Ovary (tissue), 9 donors: ENCODE measurements around the gene SHISA4. TPM values are rescaled to one million over a fixed set of nuclear protein-coding genes. Genes with fewer than 3 reads are reported as not detected.
A peak's percentile ranks its signal among the peaks of the same experiment; 100 is the strongest.
"Not testable (repeated sequence)": the region's sequence is repeated elsewhere in the genome, so short reads cannot be mapped to it uniquely, and the experiment has no call there.

ENCODE experiments used
- DNase-seq, 5 donors: peaks; one replicate each; pipeline ENCODE4 v3.0.0-alpha.2; 2019 to 2020
- H3K27ac ChIP-seq, 2 donors: fragments of 200-600 bp; one replicate each; pipeline versions ENCODE4 v1.5.1 to v1.8.0; 2019 to 2022
- H3K27me3 ChIP-seq: fragments of 200-600 bp; one replicate; pipeline ENCODE4 v1.8.0; 2022
- H3K36me3 ChIP-seq: fragments of 200-600 bp; sonication (generic); one replicate; pipeline ENCODE4 v1.5.1; 2019
- H3K4me1 ChIP-seq: one replicate; pipeline ENCODE4 v1.8.1; 2013; ENCODE audit warnings: mild to moderate bottlenecking, moderate library complexity; ENCODE audit not compliant: insufficient read depth
- H3K4me3 ChIP-seq: fragments of 200-600 bp; sonication (generic); one replicate; pipeline ENCODE4 v1.5.1; 2017
- H3K9me3 ChIP-seq, 2 donors: fragments of 200-600 bp in 1 of 2; sonication (generic) in 1 of 2; one replicate each; pipeline versions ENCODE4 v1.5.1 to v1.8.1; 2013 to 2019; ENCODE audit warnings: mild to moderate bottlenecking in 1 of 2, moderate library complexity in 1 of 2
- EP300 ChIP-seq: sonication (generic); formaldehyde crosslinking; IDR thresholded peaks from one replicate; pipeline ENCODE4 v1.6.1; 2017; ENCODE audit warnings: antibody characterized with exemption
- POLR2A ChIP-seq: fragments of 450-650 bp; IDR thresholded peaks from one replicate; pipeline ENCODE4 v1.6.1; 2017; ENCODE audit warnings: antibody characterized with exemption, mild to moderate bottlenecking, moderate library complexity
- WGBS, 3 donors: extraction: QIAGEN DNeasy Blood & Tissue Kit in 1 of 3; methylation state at CpG; one replicate each; pipeline versions ENCODE4 v1.1.5 to v1.1.7; 2013 to 2017; 5-methylcytosine and 5-hydroxymethylcytosine counted together
- intact Hi-C, 4 donors: fragments of 100-400 bp; cut with DNase I; formaldehyde crosslinking; loops; one replicate each; pipeline versions ENCODE4 v1.11.0 to v1.15.1; 2022 to 2023
- polyA plus RNA-seq, 2 donors: library from polyadenylated mRNA; stranded (reverse); fragments of 200-250 nt in 1 of 2; fragments of 350-450 nt in 1 of 2; fragmentation: Illumina TruSeq in 1 of 2; extraction: RNeasy Lipid Tissue Mini Kit (QIAGEN cat#74804) in 1 of 2; gene quantifications; one replicate each; pipeline ENCODE4 v1.2.3, GENCODE V29; 2013 to 2014
- total RNA-seq, 7 donors: library from RNA; depleted of rRNA in 2 of 7; stranded (reverse); fragments of >200 nt in 2 of 7; fragmentation: NEBNext Ultra II Directional in 3 of 7; extraction: Animal tissue kit (Norgen Biotek cat#: 25700) in 3 of 7; gene quantifications; one replicate each; pipeline versions ENCODE4 v1.1.0 to v1.2.4, GENCODE V29; 2016 to 2023
- TF ChIP-seq, protein P1 (sequence below), 3 donors: fragments of 450-650 bp in 2 of 3; fragments of 200-600 bp in 1 of 3; IDR thresholded peaks; one replicate each; pipeline versions ENCODE4 v1.5.1 to v1.8.0; 2016 to 2022; ENCODE audit warnings: antibody characterized with exemption in 3 of 3, mild to moderate bottlenecking in 1 of 3
- donor health status: DM: no; HTN: no; CAD: no; lungs with moderate emphysema.
- donor health status: DM: no; HTN: no; CAD: no.
- donor health status: Bipolar disorder and iron deficiency.
- donor health status: DM: yes; HTN: yes; CAD: no.
- donor health status: DM: no; HTN: no; CAD: no.
- donor health status: DM: yes; HTN: yes; CAD: no.

SHISA4 gene
- total and polyA plus RNA-seq, 9 donors: 11.3 to 37.9 (median 26.4) TPM

DNA sequence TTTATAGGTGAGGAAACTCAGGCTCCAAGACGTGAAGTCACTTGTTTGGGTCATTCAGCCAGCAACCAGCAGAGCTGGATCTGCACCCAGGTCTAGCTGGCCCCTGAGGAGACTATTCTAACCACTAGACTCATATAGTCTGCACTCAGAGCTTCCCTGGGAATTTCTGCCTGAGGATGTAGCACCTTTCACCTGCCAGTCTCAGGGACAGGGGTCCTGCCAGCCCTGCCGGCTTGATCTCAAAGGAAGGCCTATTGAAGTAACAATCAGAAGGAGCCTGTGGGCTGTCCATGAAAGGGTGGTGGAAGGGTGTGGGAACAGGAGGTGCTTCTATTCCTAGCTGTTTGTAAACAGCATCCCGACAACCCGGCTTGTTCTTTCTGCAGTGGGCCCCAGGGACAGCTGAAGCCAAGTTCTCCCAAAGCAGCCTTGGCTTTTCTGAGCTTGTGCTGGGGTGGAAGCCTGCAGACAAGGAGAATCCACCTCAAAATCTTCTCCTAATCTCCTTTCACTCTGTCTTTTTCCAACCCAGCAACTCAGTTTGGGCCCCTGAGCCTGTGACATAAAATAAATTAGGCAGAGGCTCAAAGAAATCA, 49.8 kb downstream of the SHISA4 start:
- 35 to 43% (median 42%) methylated on average over 4 of the region's 4 CpGs for WGBS, 3 donors
- Histone ChIP-seq H3K4me1 (peaks cover 19% of the 10 kb centered on the region), H3K9me3 (no peaks in the 10 kb centered on the region), H3K36me3 (no peaks in the 10 kb centered on the region), H3K4me3 (peak overlapping the region; percentile 8), H3K27ac (peak overlapping the region in 1 of 2 donors; percentile 33), H3K27me3 (no peaks in the 10 kb centered on the region)
- DNase-seq: no peak
- TF ChIP-seq EP300 (no peak), POLR2A (no peak)
- TF ChIP-seq, protein P1, sequence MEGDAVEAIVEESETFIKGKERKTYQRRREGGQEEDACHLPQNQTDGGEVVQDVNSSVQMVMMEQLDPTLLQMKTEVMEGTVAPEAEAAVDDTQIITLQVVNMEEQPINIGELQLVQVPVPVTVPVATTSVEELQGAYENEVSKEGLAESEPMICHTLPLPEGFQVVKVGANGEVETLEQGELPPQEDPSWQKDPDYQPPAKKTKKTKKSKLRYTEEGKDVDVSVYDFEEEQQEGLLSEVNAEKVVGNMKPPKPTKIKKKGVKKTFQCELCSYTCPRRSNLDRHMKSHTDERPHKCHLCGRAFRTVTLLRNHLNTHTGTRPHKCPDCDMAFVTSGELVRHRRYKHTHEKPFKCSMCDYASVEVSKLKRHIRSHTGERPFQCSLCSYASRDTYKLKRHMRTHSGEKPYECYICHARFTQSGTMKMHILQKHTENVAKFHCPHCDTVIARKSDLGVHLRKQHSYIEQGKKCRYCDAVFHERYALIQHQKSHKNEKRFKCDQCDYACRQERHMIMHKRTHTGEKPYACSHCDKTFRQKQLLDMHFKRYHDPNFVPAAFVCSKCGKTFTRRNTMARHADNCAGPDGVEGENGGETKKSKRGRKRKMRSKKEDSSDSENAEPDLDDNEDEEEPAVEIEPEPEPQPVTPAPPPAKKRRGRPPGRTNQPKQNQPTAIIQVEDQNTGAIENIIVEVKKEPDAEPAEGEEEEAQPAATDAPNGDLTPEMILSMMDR (IDR thresholded peaks at IDR 0.05): no peak
- intact Hi-C loops: no loop called here

DNA sequence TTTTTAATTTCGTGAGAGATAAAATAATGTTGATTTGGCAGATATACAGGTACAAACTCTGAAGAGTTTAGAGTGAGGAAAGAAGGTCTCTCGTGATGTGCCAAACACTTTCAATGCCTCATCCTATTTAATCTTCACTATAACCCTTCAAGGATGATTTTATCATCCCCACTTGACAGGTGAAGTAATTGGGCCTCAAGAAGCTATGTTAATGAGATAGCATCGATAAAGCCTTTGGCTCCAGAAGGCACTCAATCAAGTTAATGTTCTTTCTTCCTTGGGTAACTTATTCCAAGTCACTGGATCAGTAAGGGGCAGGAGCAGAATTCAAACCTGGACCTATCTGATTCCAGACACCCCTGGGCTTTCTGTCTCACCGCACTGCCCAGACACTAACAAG, 50.5 kb downstream of the SHISA4 start:
- no peak for TF ChIP-seq EP300
- TF ChIP-seq POLR2A: no peak
- TF ChIP-seq, protein P1 (IDR thresholded peaks at IDR 0.05): no peak
- WGBS, 3 donors: 30 to 49% (median 41%) methylated on average over 4 of the region's 4 CpGs
- Histone ChIP-seq H3K36me3 (no peaks in the 10 kb centered on the region), H3K4me3 (peak overlapping the region; percentile 8), H3K4me1 (peaks cover 17% of the 10 kb centered on the region), H3K9me3 (no peaks in the 10 kb centered on the region), H3K27me3 (no peaks in the 10 kb centered on the region), H3K27ac (peak overlapping the region in 1 of 2 donors; percentile 33)
- intact Hi-C loops: no loop called here
- no peak for DNase-seq

DNA sequence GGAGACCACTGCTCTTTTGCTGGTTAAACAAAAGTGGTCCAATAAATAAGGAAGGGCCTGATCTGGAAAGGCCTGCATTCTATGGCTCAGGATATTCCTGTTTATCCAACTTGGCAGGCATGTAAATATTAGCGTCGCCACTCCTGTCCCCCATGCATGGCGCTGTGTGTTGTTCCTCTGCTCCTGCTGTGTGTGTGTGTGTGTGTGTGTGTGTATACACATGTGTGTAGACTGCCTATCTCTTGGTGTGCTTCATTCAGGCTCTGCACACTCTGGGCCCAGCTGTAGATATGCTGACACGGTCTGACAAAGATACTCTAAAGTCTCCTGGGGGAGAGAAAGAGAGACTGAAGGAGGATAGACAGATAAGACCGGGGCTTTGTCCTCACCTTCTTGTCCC, 50.9 kb downstream of the SHISA4 start:
- Histone ChIP-seq H3K4me3 (peak overlapping the region; percentile 10), H3K27ac (peak overlapping the region in 1 of 2 donors; percentile 33), H3K4me1 (peaks cover 15% of the 10 kb centered on the region), H3K9me3 (no peaks in the 10 kb centered on the region), H3K27me3 (no peaks in the 10 kb centered on the region), H3K36me3 (no peaks in the 10 kb centered on the region)
- TF ChIP-seq, protein P1 (IDR thresholded peaks at IDR 0.05): no peak
- DNase-seq: no peak
- 61 to 77% (median 68%) methylated on average over 5 of the region's 5 CpGs for WGBS, 3 donors
- intact Hi-C loops: no loop called here

DNA sequence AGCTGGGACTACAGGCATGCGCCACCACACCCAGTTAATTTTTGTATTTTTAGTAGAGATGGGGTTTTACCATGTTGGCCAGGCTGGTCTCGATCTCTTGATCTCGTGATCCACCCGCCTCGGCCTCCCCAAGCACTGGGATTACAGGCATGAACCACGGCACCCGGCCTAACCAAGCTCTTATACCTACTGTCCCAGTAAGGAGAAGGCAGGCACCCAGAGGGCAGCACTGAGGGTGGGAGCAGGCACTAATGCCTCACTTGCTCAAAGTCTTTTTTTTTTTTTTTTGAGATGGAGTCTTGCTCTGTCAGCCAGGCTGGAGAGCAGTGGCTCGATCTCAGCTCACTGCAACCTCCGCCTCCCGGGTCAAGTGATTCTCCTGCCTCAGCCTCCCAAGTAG, 51.6 kb downstream of the SHISA4 start:
- intact Hi-C loops: loop anchor here in 2 of 4 donors (5.0 kb wide), 2 partner anchors 33 to 43 kb away; no protein-coding TSS in a partner anchor
- not testable (repeated sequence) for H3K36me3 ChIP-seq
- WGBS, 3 donors: 87 to 95% (median 93%) methylated on average over 10 of the region's 10 CpGs

DNA sequence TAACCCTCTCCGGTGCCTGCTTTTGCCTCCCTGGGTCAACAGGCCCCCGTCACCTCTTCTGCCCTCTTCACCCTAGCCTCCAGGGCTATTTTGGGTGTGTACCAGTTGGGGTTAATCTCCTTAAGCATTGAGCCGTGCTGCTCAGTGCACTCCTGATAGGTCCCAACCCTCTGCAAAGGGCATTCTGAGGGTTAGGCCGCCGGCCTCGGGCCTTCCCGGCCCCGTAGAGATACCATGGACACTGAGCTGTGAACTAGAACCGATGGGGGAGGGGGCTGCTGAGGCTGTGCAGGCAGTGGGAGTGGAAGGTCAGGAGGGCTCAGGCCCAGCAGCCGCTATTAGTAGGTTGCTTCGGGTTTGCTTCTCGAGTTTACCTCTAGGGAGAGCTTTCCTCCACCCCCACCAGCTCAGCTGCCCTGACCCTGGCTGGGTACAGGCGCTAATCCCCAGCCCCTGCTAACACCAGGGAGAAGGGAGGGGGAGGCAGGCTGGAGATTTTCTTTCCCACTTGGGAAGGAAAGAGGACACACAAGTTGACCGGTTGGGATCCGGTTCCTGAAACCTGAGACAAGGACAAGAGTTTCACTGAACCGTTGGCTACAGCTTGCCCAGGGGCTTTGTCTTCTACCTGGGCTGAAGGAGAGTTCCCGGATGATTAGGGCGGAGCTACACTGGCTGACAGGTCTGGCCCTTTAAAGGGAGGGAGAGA, 52.9 kb downstream of the SHISA4 start:
- peak overlapping the region; percentile 75 for H3K4me3 ChIP-seq
- intact Hi-C loops: loop anchor here in 2 of 4 donors (5.0 kb wide), 2 partner anchors 34 to 44 kb away; no protein-coding TSS in a partner anchor
- WGBS, 3 donors: 20 to 28% (median 26%) methylated on average over 18 of the region's 18 CpGs
- TF ChIP-seq POLR2A (no peak), EP300 (no peak)
- TF ChIP-seq, protein P1 (IDR thresholded peaks at IDR 0.05): no peak
- no peaks in the 10 kb centered on the region for H3K27me3 ChIP-seq
- no peaks in the 10 kb centered on the region for H3K9me3 ChIP-seq
- DNase-seq: peak in 2 of 5 donors; percentile 51 to 60
- peak overlapping the region in 1 of 2 donors; percentile 26 for H3K27ac ChIP-seq
- H3K36me3 ChIP-seq: no peaks in the 10 kb centered on the region
- H3K4me1 ChIP-seq: peaks cover 14% of the 10 kb centered on the region

More for the DNA sequence above, 51.6 kb downstream of the SHISA4 start:
- Histone ChIP-seq H3K4me3 (peak overlapping the region; percentile 10), H3K4me1 (peaks cover 14% of the 10 kb centered on the region)
- not testable (repeated sequence) for H3K27me3 ChIP-seq, H3K9me3 ChIP-seq, DNase-seq, H3K27ac ChIP-seq
